HG03066 (cell line): ENCODE results near the gene TWIST2.

Source experiments
- ATAC-seq: cut with Tn5 transposase; IDR thresholded peaks from one replicate; pipeline ENCODE4 v1.9.1; 2021; ENCODE audit warnings: low read depth; ENCODE audit not compliant: unreplicated experiment

TWIST2 gene

GRCh38 chr2:238855891-238856580 is 8.2 kb downstream of the TWIST2 start:
- ATAC-seq, result no peak

GRCh38 chr2:238856713-238857567 is 9.1 kb downstream of the TWIST2 start:
- ATAC-seq, result no peak

GRCh38 chr2:238857959-238858358 is 10.1 kb downstream of the TWIST2 start:
- no peak for ATAC-seq

GRCh38 chr2:238859636-238860347 is 11.9 kb downstream of the TWIST2 start:
- ATAC-seq, result no peak

GRCh38 chr2:238861013-238861730 is 13.3 kb downstream of the TWIST2 start:
- ATAC-seq, result no peak

- no peak for ATAC-seq
Observed at GRCh38 chr2:238861766-238862315, 14.0 kb downstream of the TWIST2 start.

- no peak for ATAC-seq
Observed at GRCh38 chr2:238862701-238863100, 14.8 kb downstream of the TWIST2 start.

- ATAC-seq, result no peak
Observed at GRCh38 chr2:238863231-238863630, 15.3 kb downstream of the TWIST2 start.

- ATAC-seq, result no peak
Observed at GRCh38 chr2:238863749-238864206, 15.9 kb downstream of the TWIST2 start.

- ATAC-seq, result no peak
Observed at GRCh38 chr2:238864207-238865014, 16.5 kb downstream of the TWIST2 start.

- no peak for ATAC-seq
Observed at GRCh38 chr2:238865015-238865719, 17.3 kb downstream of the TWIST2 start.

- no peak for ATAC-seq
Observed at GRCh38 chr2:238865744-238866355, 18.0 kb downstream of the TWIST2 start.

- no peak for ATAC-seq
Observed at GRCh38 chr2:238866656-238867277, 18.9 kb downstream of the TWIST2 start.

- no peak for ATAC-seq
Observed at GRCh38 chr2:238868067-238868524, 20.2 kb downstream of the TWIST2 start.

- no peak for ATAC-seq
Observed at GRCh38 chr2:238868616-238869292, 20.9 kb downstream of the TWIST2 start.

GRCh38 chr2:238869293-238870124 is 21.6 kb downstream of the TWIST2 start:
- ATAC-seq, result no peak
